DND-41 (cell line): ENCODE data around the gene SERTM1.

Source experiments
- ATAC-seq: fragments of 200-7000 bp; cut with Tn5 transposase; 3 replicates; pipeline ENCODE4 v1.9.1; 2021; ENCODE audit warnings: low read depth; ENCODE audit not compliant: insufficient read depth
- DNase-seq: peaks from one replicate; pipeline ENCODE4 v3.0.0-alpha.2; 2020
- H2AFZ ChIP-seq: 2 replicates; pipeline ENCODE4 v1.6.0; 2012; ENCODE audit warnings: low read depth, low read length
- H3K27ac ChIP-seq: 2 replicates; pipeline ENCODE4 v1.5.1; 2012; ENCODE audit warnings: low read length, inconsistent platforms
- H3K27me3 ChIP-seq: fragments of 200-600 bp; sonication (generic); 2 replicates; pipeline ENCODE4 v1.6.0; 2012; ENCODE audit warnings: low read length, mild to moderate bottlenecking, inconsistent platforms; ENCODE audit not compliant: insufficient read depth, poor library complexity
- H3K36me3 ChIP-seq: 2 replicates; pipeline ENCODE4 v1.5.1; 2012; ENCODE audit warnings: low read length, inconsistent platforms; ENCODE audit not compliant: insufficient read depth
- H3K4me1 ChIP-seq: 2 replicates; pipeline ENCODE4 v1.5.1; 2012; ENCODE audit warnings: mild to moderate bottlenecking, low read length; ENCODE audit not compliant: insufficient read depth
- H3K4me2 ChIP-seq: 2 replicates; pipeline ENCODE4 v1.6.0; 2012; ENCODE audit warnings: mild to moderate bottlenecking, moderate library complexity, low read length, inconsistent platforms; ENCODE audit not compliant: insufficient read depth
- H3K4me3 ChIP-seq, 2 experiments: fragments of 200-600 bp in 1 of 2; shearing (Covaris generic) in 1 of 2; 2 replicates each; pipeline ENCODE4 v1.5.1; 2012 to 2016; ENCODE audit warnings: inconsistent platforms in 2 of 2, low read length in 2 of 2, mild to moderate bottlenecking in 2 of 2, low read depth in 1 of 2, moderate library complexity in 1 of 2
- H3K79me2 ChIP-seq: 2 replicates; pipeline ENCODE4 v1.6.0; 2012; ENCODE audit warnings: low read length, inconsistent platforms; ENCODE audit not compliant: insufficient read depth
- H3K9ac ChIP-seq: 2 replicates; pipeline ENCODE4 v1.6.0; 2012; ENCODE audit warnings: low read depth, mild to moderate bottlenecking, inconsistent platforms, low read length, moderate library complexity
- H3K9me3 ChIP-seq: 2 replicates; pipeline ENCODE4 v1.5.1; 2012; ENCODE audit warnings: low read length, moderate library complexity, mild to moderate bottlenecking, inconsistent platforms; ENCODE audit not compliant: insufficient read depth, severe bottlenecking
- H4K20me1 ChIP-seq: 2 replicates; pipeline ENCODE4 v1.6.0; 2012; ENCODE audit warnings: low read length; ENCODE audit not compliant: insufficient read depth
- CTCF ChIP-seq: IDR thresholded peaks from 2 replicates; pipeline ENCODE4 v1.5.1; 2012; ENCODE audit warnings: borderline replicate concordance, low read length, moderate library complexity, mild to moderate bottlenecking; ENCODE audit not compliant: poor library complexity, severe bottlenecking; ENCODE audit errors: extremely low read depth
- EZH2 ChIP-seq: IDR thresholded peaks from 3 replicates; pipeline ENCODE4 v1.6.1; 2012; ENCODE audit warnings: borderline replicate concordance, low read depth, mild to moderate bottlenecking, moderate library complexity, low read length, inconsistent platforms; ENCODE audit not compliant: severe bottlenecking

The SERTM1 gene

GRCh38 chr13:36746051-36746450 is 72.2 kb downstream of the SERTM1 start:
- Histone ChIP-seq H3K27ac (no peak overlapping the region), H3K4me2 (no peak overlapping the region), H3K36me3 (no peaks in the 10 kb centered on the region), H3K4me1 (no peaks in the 10 kb centered on the region), H2AFZ (no peak overlapping the region), H3K27me3 (no peaks in the 10 kb centered on the region), H3K4me3 (no peak overlapping the region), H3K79me2 (no peaks in the 10 kb centered on the region), H3K9ac (no peak overlapping the region), H4K20me1 (no peaks in the 10 kb centered on the region), H3K9me3 (no peaks in the 10 kb centered on the region)
- DNase-seq (no peak), ATAC-seq (no peak)
- TF ChIP-seq EZH2 (no peak), CTCF (no peak)
